Memory B cell (primary cell): Measurements from ENCODE around the gene CD2BP2.
"Not testable (repeated sequence)": the region's sequence is repeated elsewhere in the genome, so short reads cannot be mapped to it uniquely, and the experiment has no call there.

Source experiments
- ATAC-seq: fragments of 150-1000 bp; cut with Tn5 transposase; 2 replicates; pipeline ENCODE4 v1.10.0; 2021; ENCODE audit warnings: low read depth, mild to moderate bottlenecking, moderate library complexity
- DNase-seq, 2 donors: peaks; one replicate each; pipeline ENCODE4 v3.0.0; 2022; ENCODE audit warnings: low spot score in 2 of 2
- H3K27ac Mint-ChIP-seq: one replicate; pipeline ENCODE4 v1.8.0; 2022; ENCODE audit warnings: mild to moderate bottlenecking, moderate library complexity, mixed read lengths
- H3K27me3 Mint-ChIP-seq: one replicate; pipeline ENCODE4 v1.8.0; 2022; ENCODE audit warnings: mixed read lengths
- H3K36me3 Mint-ChIP-seq: one replicate; pipeline ENCODE4 v1.8.0; 2022; ENCODE audit warnings: mild to moderate bottlenecking, mixed read lengths
- H3K4me1 Mint-ChIP-seq: one replicate; pipeline ENCODE4 v1.8.0; 2022; ENCODE audit warnings: mixed read lengths
- H3K4me3 Mint-ChIP-seq: one replicate; pipeline ENCODE4 v1.8.0; 2022; ENCODE audit warnings: mild to moderate bottlenecking, moderate library complexity, mixed read lengths
- H3K9me3 Mint-ChIP-seq: one replicate; pipeline ENCODE4 v1.8.0; 2022; ENCODE audit warnings: mixed read lengths

Gene CD2BP2

DNA sequence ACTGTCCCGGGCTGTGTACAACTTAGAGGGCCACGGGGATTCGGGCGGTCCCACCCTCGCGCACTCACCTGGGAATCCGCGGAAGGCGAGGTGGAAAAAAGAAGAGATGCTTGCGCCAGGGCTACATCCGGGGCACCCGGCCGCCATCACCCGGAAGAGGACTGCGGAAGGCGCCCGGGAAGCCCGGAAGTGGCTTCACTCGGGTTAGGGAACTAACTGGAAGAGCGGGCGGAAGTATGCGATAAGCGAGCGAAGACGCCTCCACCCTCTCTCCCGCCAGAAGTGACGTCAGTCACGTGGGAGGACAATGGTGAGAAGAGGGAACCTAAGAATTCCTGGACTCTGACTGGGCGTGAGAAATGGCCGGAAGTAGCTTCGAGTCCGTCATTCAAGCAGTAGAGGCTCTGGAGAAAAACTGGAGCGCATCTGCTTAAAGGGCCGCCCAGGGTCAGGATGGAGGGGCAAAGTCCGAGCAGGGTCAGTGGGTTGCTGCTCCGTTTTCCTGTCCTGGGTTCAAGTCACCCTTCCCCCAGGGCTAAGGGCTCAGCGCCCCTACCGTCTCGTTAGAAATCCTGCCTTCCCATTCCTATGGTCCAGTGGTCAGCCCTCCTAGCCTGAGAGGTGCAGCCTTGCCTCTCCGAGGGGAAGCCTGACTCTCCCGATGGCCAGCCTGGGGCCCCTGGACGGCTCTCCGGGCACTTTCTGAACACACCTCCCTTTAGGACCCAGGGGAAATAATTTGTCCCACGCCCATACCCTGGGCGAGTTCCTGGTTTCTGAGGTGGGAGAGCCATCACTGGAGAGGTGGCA is at the start of gene CD2BP2:
Gene CD2BP2, minus strand, starts transcription at position 165 of the 810 bp plus-strand sequence. CDS start 627 bp downstream, outside the sequence.
- H3K27me3 Mint-ChIP-seq, result no peaks in the 10 kb centered on the region
- H3K27ac Mint-ChIP-seq, result peak within 1 kb of the TSS; percentile 95
- H3K4me3 Mint-ChIP-seq, result peak within 1 kb of the TSS; percentile 94
- peaks cover 28% of the 10 kb centered on the region for H3K4me1 Mint-ChIP-seq
- no peaks in the 10 kb centered on the region for H3K9me3 Mint-ChIP-seq
- ATAC-seq (peak; percentile 92), DNase-seq (peak; percentile 71)
- peaks cover 20% of the 10 kb centered on the region for H3K36me3 Mint-ChIP-seq

DNA sequence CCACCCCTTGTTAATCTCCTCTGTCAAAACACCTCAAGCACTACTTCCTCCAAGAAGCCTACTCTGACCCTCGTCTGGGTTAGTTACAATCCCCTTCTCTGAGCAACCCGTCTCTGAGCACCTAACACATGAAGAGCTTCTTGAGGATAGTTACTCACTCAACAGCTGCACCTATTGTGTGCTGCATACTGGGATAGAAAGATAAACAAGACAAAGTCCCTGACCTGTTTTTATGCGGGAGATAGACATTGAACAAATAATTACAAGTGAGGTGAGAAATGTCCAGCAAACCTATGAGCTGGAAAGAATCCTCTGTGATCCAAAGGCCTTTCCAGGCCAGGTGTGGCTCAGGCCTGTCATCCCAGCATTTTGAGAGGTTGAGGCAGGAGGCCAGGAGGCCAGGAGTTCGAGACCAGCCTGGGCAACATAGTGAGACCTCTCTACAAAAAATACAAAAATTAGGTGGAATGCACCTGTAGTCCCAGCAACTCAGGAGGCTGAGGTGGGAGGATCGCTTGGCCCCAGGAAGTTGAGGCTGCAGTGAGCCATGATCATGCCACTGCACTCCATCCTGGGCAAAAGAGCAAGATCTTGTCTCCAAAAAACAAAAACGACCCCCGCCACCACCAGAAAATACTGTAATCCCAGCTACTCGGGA is 46.8 kb upstream of the CD2BP2 start:
- peaks cover 3% of the 10 kb centered on the region for H3K36me3 Mint-ChIP-seq
- H3K27me3 Mint-ChIP-seq, result peaks cover 4% of the 10 kb centered on the region
- H3K4me1 Mint-ChIP-seq, result peaks cover 17% of the 10 kb centered on the region
- no peaks in the 10 kb centered on the region for H3K9me3 Mint-ChIP-seq
- peak overlapping the region; percentile 87 for H3K4me3 Mint-ChIP-seq
- no peak for DNase-seq
- no peak overlapping the region for H3K27ac Mint-ChIP-seq
- ATAC-seq, result no peak

DNA sequence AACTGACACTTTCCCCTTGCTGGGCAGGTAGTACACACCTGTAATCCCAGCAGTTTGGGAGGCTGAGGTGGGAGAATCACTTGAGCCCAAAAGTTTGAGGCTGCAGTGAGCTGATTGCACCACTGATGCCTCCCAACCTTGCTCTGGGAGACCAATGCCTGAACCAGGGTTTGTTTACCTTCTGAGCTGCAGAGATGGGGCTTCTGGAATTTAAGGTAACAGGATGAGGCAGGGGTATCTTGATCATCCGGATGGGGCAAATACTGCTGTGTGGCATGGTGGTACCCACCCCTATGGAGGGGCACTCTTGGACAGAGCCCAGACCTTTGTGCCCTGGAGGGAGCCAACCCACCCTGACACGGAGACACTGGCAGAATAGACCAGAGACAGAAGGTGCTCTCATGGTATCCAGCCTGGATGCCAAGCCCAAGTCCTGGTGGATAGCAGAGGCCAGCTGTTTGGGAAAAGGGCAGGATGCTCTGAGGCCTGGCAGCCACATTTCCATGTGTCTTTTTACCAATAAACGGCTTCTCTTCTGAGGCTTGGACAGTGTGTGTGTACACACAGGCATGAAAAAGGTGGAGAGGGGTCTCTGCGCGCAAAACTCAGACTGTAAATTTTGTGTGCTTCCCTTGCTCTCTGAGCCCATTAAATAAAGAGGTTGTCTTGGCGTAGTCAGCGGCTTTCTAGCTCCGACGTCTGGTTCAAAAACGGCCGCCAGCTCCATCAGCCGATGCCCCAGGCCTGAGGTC is 44.5 kb upstream of the CD2BP2 start:
- no peak for ATAC-seq
- Mint-ChIP-seq H3K9me3 (no peaks in the 10 kb centered on the region), H3K27me3 (peaks cover 4% of the 10 kb centered on the region), H3K4me3 (peak overlapping the region; percentile 87), H3K27ac (peak overlapping the region; percentile 35), H3K36me3 (peaks cover 3% of the 10 kb centered on the region), H3K4me1 (peaks cover 23% of the 10 kb centered on the region)
- no peak for DNase-seq

- Mint-ChIP-seq H3K27ac (no peak overlapping the region), H3K4me1 (peaks cover 24% of the 10 kb centered on the region), H3K4me3 (peak overlapping the region; percentile 24), H3K27me3 (peaks cover 4% of the 10 kb centered on the region), H3K36me3 (peaks cover 3% of the 10 kb centered on the region), H3K9me3 (no peaks in the 10 kb centered on the region)
- no peak for DNase-seq
- ATAC-seq, result no peak
Measured at GRCh38 chr16:30398661-30399434, 43.7 kb upstream of the CD2BP2 start.

DNA sequence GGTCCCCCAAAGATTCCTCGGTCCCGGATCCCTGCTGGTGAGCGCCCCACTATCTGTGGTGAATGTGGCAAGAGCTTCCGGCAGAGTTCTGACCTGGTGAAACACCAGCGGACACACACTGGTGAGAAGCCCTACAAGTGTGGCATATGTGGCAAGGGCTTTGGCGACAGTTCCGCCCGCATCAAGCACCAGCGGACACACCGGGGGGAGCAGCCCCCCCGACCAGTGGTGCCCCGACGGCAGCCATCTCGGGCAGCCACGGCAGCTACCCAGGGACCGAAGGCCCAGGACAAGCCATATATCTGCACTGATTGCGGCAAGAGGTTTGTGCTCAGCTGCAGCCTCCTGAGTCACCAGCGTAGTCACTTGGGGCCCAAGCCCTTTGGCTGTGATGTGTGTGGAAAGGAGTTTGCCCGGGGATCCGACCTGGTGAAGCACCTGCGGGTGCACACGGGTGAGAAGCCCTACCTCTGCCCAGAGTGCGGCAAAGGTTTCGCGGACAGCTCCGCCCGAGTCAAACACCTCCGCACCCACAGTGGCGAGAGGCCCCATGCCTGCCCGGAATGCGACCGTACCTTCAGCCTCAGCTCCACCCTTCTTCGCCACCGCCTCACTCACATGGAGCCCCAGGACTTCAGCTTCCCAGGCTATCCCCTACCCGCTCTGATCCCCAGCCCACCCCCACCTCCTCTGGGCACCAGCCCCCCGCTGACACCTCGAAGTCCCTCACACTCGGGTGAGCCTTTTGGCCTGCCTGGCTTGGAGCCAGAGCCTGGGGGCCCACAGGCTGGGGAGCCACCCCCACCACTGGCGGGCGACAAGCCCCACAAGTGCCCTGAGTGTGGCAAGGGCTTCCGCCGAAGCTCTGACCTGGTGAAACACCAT is 42.9 kb upstream of the CD2BP2 start:
- peaks cover 3% of the 10 kb centered on the region for H3K36me3 Mint-ChIP-seq
- peaks cover 21% of the 10 kb centered on the region for H3K4me1 Mint-ChIP-seq
- peaks cover 2% of the 10 kb centered on the region for H3K27me3 Mint-ChIP-seq
- ATAC-seq (no peak), DNase-seq (no peak)
- no peak overlapping the region for H3K27ac Mint-ChIP-seq
- H3K9me3 Mint-ChIP-seq, result no peaks in the 10 kb centered on the region
- H3K4me3 Mint-ChIP-seq, result no peak overlapping the region

DNA sequence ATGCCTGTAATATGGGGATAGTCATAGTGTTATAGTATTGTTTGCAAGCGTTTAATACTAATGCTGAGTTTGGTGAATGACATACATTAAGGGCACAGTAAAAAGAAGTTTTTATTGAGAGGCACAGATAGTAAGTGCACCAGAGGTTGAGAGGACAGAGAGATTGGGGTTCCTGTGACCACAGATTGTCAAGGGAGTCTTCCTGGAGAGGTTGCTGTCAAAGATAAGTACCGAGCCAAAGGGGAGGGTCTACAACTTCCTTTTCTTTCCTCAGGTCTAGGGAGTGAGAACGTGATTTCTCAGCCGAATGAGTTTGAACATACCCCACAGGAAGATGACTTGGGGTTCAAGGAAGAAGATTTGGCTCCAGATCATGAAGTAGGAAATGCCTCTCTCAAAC is 41.9 kb upstream of the CD2BP2 start:
- Mint-ChIP-seq H3K36me3 (peaks cover 3% of the 10 kb centered on the region), H3K4me1 (peaks cover 20% of the 10 kb centered on the region), H3K4me3 (peak overlapping the region; percentile 43), H3K27ac (no peak overlapping the region), H3K27me3 (peaks cover 2% of the 10 kb centered on the region), H3K9me3 (no peaks in the 10 kb centered on the region)
- no peak for ATAC-seq
- DNase-seq, result no peak

DNA sequence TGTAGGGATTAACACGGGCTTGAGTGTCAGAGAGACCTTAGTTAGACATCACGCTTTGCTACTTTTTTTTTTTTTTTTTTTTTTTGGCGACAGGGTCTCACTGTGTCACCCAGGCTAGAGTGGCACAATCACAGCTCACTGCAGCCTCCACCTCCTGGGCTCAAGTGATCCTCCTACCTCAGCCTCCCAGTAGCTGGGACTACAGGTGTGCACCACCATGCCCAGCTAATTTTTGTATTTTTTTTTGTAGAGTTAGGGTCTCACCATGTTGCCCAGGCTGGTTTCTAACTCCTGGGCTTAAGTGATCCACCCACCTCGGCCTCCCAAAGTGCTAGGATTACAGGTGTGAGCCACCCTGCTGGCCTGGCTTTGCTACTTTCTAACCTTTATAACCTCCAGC is 41.5 kb upstream of the CD2BP2 start:
- H3K4me3 Mint-ChIP-seq, result peak overlapping the region; percentile 43
- not testable (repeated sequence) for H3K36me3 Mint-ChIP-seq, H3K9me3 Mint-ChIP-seq, DNase-seq, ATAC-seq, H3K27me3 Mint-ChIP-seq
- H3K4me1 Mint-ChIP-seq, result peaks cover 18% of the 10 kb centered on the region
- peak overlapping the region; percentile 58 for H3K27ac Mint-ChIP-seq

DNA sequence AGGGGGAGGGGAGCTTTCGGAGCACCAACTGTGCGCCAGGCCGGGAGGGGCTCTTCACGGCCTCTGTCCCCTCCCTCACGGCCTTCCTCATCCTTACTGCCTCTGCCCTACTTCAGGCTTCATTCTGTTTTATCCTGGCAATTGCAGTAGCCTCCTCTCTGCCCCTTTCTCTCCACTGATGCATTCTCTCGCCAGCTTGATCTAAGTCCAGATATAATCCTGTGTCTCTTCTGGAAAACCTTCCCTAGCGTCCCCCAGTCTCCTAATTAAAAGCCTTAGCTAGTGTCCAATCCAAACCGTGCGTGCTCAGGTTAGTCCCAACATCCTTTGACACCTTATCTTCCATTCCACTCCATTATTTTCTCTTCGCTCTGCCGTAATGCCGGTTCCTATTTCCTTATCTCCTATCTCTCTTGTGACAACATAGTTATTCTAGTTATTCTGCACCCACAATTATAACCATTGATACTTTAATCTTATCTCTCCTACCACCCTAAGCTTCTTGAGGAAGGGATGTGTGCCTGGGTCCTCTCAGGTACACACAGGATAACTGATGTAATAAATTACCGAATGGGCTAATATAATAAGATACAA is 41.0 kb upstream of the CD2BP2 start:
- DNase-seq (no peak), ATAC-seq (no peak)
- H3K27ac Mint-ChIP-seq, result peak overlapping the region; percentile 58
- H3K9me3 Mint-ChIP-seq, result no peaks in the 10 kb centered on the region
- peaks cover 16% of the 10 kb centered on the region for H3K4me1 Mint-ChIP-seq
- peak overlapping the region; percentile 81 for H3K4me3 Mint-ChIP-seq
- peaks cover 3% of the 10 kb centered on the region for H3K36me3 Mint-ChIP-seq
- H3K27me3 Mint-ChIP-seq, result no peaks in the 10 kb centered on the region

GRCh38 chr16:30395155-30395991 is 40.3 kb upstream of the CD2BP2 start, which contains the start of gene ZNF48:
TSS of gene ZNF48 (plus strand) at chr16:30395420. CDS start at chr16:30395795, 375 bp downstream.
- peaks cover 16% of the 10 kb centered on the region for H3K4me1 Mint-ChIP-seq
- H3K27me3 Mint-ChIP-seq, result no peaks in the 10 kb centered on the region
- peak within 1 kb of the TSS; percentile 83 for H3K27ac Mint-ChIP-seq
- peak within 1 kb of the TSS; percentile 81 for H3K4me3 Mint-ChIP-seq
- peaks cover 3% of the 10 kb centered on the region for H3K36me3 Mint-ChIP-seq
- no peaks in the 10 kb centered on the region for H3K9me3 Mint-ChIP-seq
- peak; percentile 93 for ATAC-seq
- peak; percentile 61 to 69 for DNase-seq

DNA sequence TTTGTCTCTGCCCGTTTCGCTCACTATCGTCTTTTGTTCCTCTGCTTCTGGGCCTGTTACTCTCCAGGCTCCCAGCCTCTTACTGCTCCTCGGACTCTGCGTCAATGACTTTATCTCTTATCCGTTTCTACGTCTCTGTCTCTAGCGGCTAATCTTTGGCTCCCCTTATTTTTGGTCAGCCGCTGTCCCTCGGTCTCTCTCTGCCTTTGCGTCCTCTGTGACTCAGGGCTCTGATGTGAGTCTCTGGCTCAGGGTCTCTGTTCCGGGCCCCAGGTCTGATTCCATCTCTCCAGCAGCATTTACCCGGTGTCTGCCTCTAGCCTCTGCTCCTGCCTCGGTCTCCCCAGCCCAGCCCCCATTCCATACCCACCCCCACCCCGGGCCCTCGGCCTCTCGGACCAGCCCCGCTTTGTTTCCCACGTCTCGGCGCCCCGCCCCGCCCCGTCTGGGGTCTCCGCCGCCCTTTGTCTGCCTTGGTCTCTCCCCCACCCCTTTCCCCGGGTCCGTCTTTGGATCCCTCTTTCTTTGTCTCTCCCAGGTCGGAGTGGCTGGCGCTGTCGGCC is 39.6 kb upstream of the CD2BP2 start:
- DNase-seq, result no peak

GRCh38 chr16:30383521-30383920 is 28.4 kb upstream of the CD2BP2 start:
- Mint-ChIP-seq H3K27me3 (no peaks in the 10 kb centered on the region), H3K27ac (peak overlapping the region; percentile 91), H3K4me3 (peak overlapping the region; percentile 35), H3K4me1 (peaks cover 24% of the 10 kb centered on the region), H3K9me3 (no peaks in the 10 kb centered on the region), H3K36me3 (peaks cover 3% of the 10 kb centered on the region)
- DNase-seq, result no peak
- ATAC-seq, result no peak

More for the DNA sequence above, 39.6 kb upstream of the CD2BP2 start:
- Mint-ChIP-seq H3K27ac (peak overlapping the region; percentile 83), H3K4me1 (peaks cover 16% of the 10 kb centered on the region), H3K36me3 (peaks cover 3% of the 10 kb centered on the region), H3K9me3 (no peaks in the 10 kb centered on the region), H3K4me3 (peak overlapping the region; percentile 81), H3K27me3 (no peaks in the 10 kb centered on the region)
- no peak for ATAC-seq
